ENCODE data around the gene SEPTIN11.

DNA sequence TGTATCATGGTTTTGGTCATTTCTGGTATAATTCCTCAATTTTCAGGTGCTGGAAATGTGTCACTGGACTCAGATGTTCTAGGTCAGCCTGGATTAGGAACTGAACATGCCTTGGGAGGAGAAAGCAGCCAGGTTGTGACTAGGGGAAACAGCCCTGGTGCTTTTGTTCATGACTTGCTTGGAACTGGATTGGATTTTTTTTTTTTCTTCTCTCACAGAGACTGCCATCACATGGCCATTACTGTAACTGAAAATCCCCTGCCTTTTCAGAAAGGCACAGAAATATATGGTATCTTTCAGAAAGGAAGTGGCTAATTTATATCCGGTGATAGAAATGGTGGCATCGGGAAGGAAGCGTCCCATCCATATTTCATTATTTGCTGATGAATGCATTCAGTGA lies 34.6 kb downstream of the SEPTIN11 start:
- TF ChIP-seq, protein P1, sequence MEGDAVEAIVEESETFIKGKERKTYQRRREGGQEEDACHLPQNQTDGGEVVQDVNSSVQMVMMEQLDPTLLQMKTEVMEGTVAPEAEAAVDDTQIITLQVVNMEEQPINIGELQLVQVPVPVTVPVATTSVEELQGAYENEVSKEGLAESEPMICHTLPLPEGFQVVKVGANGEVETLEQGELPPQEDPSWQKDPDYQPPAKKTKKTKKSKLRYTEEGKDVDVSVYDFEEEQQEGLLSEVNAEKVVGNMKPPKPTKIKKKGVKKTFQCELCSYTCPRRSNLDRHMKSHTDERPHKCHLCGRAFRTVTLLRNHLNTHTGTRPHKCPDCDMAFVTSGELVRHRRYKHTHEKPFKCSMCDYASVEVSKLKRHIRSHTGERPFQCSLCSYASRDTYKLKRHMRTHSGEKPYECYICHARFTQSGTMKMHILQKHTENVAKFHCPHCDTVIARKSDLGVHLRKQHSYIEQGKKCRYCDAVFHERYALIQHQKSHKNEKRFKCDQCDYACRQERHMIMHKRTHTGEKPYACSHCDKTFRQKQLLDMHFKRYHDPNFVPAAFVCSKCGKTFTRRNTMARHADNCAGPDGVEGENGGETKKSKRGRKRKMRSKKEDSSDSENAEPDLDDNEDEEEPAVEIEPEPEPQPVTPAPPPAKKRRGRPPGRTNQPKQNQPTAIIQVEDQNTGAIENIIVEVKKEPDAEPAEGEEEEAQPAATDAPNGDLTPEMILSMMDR (IDR thresholded peaks at IDR 0.05; ENCODE audit: low read length) = peak; percentile 34; the same call in 1 of the 2 replicates
- no peak for TF ChIP-seq EZH2 (IDR thresholded peaks at IDR 0.05; ENCODE audit: borderline replicate concordance, low read length)

Measured in OCI-LY1 (cell line).